Ovary (tissue), 3 donors: ENCODE measurements around the gene ATP6V1G2.

Source experiments
- CTCF ChIP-seq, 3 donors: fragments of 450-650 bp in 2 of 3; fragments of 200-600 bp in 1 of 3; IDR thresholded peaks; one replicate each; pipeline versions ENCODE4 v1.5.1 to v1.8.0; 2016 to 2022; ENCODE audit warnings: antibody characterized with exemption in 3 of 3, mild to moderate bottlenecking in 1 of 3
- EP300 ChIP-seq: sonication (generic); formaldehyde crosslinking; IDR thresholded peaks from one replicate; pipeline ENCODE4 v1.6.1; 2017; ENCODE audit warnings: antibody characterized with exemption
- donor health status: DM: no; HTN: no; CAD: no.

GRCh38 chr6:31533455-31533841, 13.0 kb downstream of the ATP6V1G2 start:
- TF ChIP-seq EP300: no peak
- no peak for TF ChIP-seq CTCF (IDR thresholded peaks at IDR 0.05)
